Keratinocyte (primary cell): ENCODE measurements around the gene TUSC1. TPM values are rescaled to one million over a fixed set of nuclear protein-coding genes. Genes with fewer than 3 reads are reported as not detected.

Source experiments
- DNase-seq: peaks from one replicate; pipeline ENCODE4 v3.0.0-alpha.2; 2011; ENCODE audit warnings: low read depth, missing footprints, low spot score
- FAIRE-seq: peaks from 2 replicates; lab custom pipeline; 2011; peaks lifted over from hg19 to GRCh38; lab: Jason Lieb, UNC
- H2AFZ ChIP-seq: 2 replicates; pipeline ENCODE4 v1.6.0; 2012; ENCODE audit warnings: low read length, control low read depth, inconsistent platforms; ENCODE audit not compliant: control insufficient read depth
- H3K27ac ChIP-seq: 2 replicates; pipeline ENCODE4 v1.5.1; 2011; ENCODE audit warnings: low read length; ENCODE audit not compliant: control insufficient read depth, insufficient read depth
- H3K27me3 ChIP-seq: 3 replicates; pipeline ENCODE4 v1.6.0; 2011; ENCODE audit warnings: low read length; ENCODE audit not compliant: control insufficient read depth, insufficient read depth; ENCODE audit errors: extremely low read depth
- H3K36me3 ChIP-seq, 2 experiments: 2 replicates in 1 of 2; 3 replicates in 1 of 2; pipeline ENCODE4 v1.5.1; 2011; ENCODE audit warnings: low read length in 2 of 2, mild to moderate bottlenecking in 1 of 2; ENCODE audit not compliant: control insufficient read depth in 2 of 2, insufficient read depth in 2 of 2; ENCODE audit errors: extremely low read depth in 1 of 2
- H3K4me1 ChIP-seq: 3 replicates; pipeline ENCODE4 v1.5.1; 2011; ENCODE audit warnings: low read length; ENCODE audit not compliant: control insufficient read depth, insufficient read depth; ENCODE audit errors: extremely low read depth
- H3K4me2 ChIP-seq: 3 replicates; pipeline ENCODE4 v1.6.0; 2011; ENCODE audit warnings: low read depth, low read length; ENCODE audit not compliant: control insufficient read depth, insufficient read depth; ENCODE audit errors: extremely low read depth
- H3K4me3 ChIP-seq, 3 experiments: fragments of 200-600 bp in 1 of 3; sonication (generic) in 1 of 3; 2 replicates in 2 of 3; 3 replicates in 1 of 3; pipeline ENCODE4 v1.5.1; 2011 to 2016; ENCODE audit warnings: low read length in 3 of 3, mild to moderate bottlenecking in 3 of 3, control low read depth in 2 of 3, inconsistent platforms in 1 of 3, low read depth in 1 of 3, mixed read lengths in 1 of 3, mixed run types in 1 of 3, moderate library complexity in 1 of 3; ENCODE audit not compliant: control insufficient read depth in 2 of 3, insufficient read depth in 2 of 3; ENCODE audit errors: extremely low read depth in 1 of 3
- H3K79me2 ChIP-seq: 2 replicates; pipeline ENCODE4 v1.6.0; 2012; ENCODE audit warnings: low read length; ENCODE audit not compliant: control insufficient read depth, insufficient read depth
- H3K9ac ChIP-seq: 3 replicates; pipeline ENCODE4 v1.6.0; 2011; ENCODE audit warnings: low read length; ENCODE audit not compliant: control insufficient read depth, insufficient read depth; ENCODE audit errors: extremely low read depth
- H3K9me1 ChIP-seq: 3 replicates; pipeline ENCODE4 v1.6.0; 2011; ENCODE audit warnings: low read length; ENCODE audit not compliant: control insufficient read depth, insufficient read depth; ENCODE audit errors: extremely low read depth
- H3K9me3 ChIP-seq: 2 replicates; pipeline ENCODE4 v1.5.1; 2012; ENCODE audit warnings: low read depth, low read length; ENCODE audit not compliant: control insufficient read depth
- H4K20me1 ChIP-seq: 3 replicates; pipeline ENCODE4 v1.6.0; 2011; ENCODE audit warnings: low read length; ENCODE audit not compliant: control insufficient read depth, insufficient read depth; ENCODE audit errors: extremely low read depth
- EZH2 ChIP-seq: IDR thresholded peaks from one replicate; pipeline ENCODE4 v1.6.1; 2012; ENCODE audit warnings: inconsistent platforms, mild to moderate bottlenecking, low read length, moderate library complexity
- dilution Hi-C: fragments of 300-500 bp; cut with MboI; formaldehyde crosslinking; loops from one replicate; pipeline ENCODE4 v1.7.0; 2020; ENCODE audit warnings: low sequenced_read_pairs; ENCODE audit not compliant: extremely low pct_ligation_motif_present
- polyA plus RNA-seq, 5 experiments: library from polyadenylated mRNA; depleted of rRNA in 3 of 5; stranded (reverse) in 3 of 5; stranded (forward) in 1 of 5; unstranded in 1 of 5; fragments of >200 nt; gene quantifications; 1 replicate in 1 of 5; 2 replicates in 3 of 5; 3 replicates in 1 of 5; pipeline versions ENCODE4 v1.2.1 to v1.2.3, GENCODE V29; 2011 to 2012; ENCODE audit warnings: missing spikeins in 2 of 5, low read depth in 1 of 5, low replicate concordance in 1 of 5
- TF ChIP-seq, protein P1 (sequence below), 3 experiments: IDR thresholded peaks in 1 of 3; conservative IDR thresholded peaks in 1 of 3; optimal IDR thresholded peaks in 1 of 3; 2 replicates in 2 of 3; 3 replicates in 1 of 3; pipeline versions ENCODE3 to v1.5.1; 2011; ENCODE audit warnings: low read length in 3 of 3, mild to moderate bottlenecking in 3 of 3, moderate library complexity in 2 of 3, control low read depth in 1 of 3, inconsistent platforms in 1 of 3; ENCODE audit not compliant: insufficient read depth in 2 of 3; ENCODE audit errors: extremely low read depth in 1 of 3

TUSC1 gene
- polyA plus RNA-seq, 1 donor (not counting 4 experiments of a cell fraction or from before 2014, with no cell fraction given), result 6.6 TPM

DNA sequence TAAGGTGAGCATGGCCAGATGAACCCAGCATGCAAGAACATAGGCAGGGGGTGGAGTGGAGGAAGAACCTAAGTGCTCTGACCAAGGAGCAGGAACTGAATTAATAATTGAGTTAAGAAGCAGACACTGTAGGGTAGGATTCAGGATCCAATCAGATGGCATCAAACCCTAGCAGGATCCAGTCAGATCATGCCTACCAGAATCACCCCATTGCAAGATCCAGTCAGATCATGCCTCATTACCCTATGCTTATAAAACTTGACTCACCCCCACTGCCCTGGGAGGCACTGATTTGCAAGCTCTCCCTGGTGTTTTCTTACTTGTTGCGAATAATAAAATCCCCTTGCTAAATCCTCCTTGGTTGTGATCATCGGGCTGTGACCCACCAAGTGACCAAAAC, 19.7 kb downstream of the TUSC1 start:
- Histone ChIP-seq H3K4me1 (no peaks in the 10 kb centered on the region), H3K79me2 (no peaks in the 10 kb centered on the region), H3K9ac (no peak overlapping the region), H3K4me2 (no peak overlapping the region), H3K9me3 (no peaks in the 10 kb centered on the region), H3K36me3 (no peaks in the 10 kb centered on the region), H2AFZ (no peak overlapping the region), H3K4me3 (no peak overlapping the region), H3K27ac (no peak overlapping the region), H3K9me1 (no peaks in the 10 kb centered on the region), H3K27me3 (no peaks in the 10 kb centered on the region), H4K20me1 (no peaks in the 10 kb centered on the region)
- dilution Hi-C loops, result no loop called here
- no peak for DNase-seq
- no peak for TF ChIP-seq EZH2
- TF ChIP-seq, protein P1, sequence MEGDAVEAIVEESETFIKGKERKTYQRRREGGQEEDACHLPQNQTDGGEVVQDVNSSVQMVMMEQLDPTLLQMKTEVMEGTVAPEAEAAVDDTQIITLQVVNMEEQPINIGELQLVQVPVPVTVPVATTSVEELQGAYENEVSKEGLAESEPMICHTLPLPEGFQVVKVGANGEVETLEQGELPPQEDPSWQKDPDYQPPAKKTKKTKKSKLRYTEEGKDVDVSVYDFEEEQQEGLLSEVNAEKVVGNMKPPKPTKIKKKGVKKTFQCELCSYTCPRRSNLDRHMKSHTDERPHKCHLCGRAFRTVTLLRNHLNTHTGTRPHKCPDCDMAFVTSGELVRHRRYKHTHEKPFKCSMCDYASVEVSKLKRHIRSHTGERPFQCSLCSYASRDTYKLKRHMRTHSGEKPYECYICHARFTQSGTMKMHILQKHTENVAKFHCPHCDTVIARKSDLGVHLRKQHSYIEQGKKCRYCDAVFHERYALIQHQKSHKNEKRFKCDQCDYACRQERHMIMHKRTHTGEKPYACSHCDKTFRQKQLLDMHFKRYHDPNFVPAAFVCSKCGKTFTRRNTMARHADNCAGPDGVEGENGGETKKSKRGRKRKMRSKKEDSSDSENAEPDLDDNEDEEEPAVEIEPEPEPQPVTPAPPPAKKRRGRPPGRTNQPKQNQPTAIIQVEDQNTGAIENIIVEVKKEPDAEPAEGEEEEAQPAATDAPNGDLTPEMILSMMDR (optimal IDR thresholded peaks at IDR 0.05 in 1 of 3, IDR thresholded peaks at IDR 0.05 in 1 of 3, conservative IDR thresholded peaks at IDR 0.05 in 1 of 3; ENCODE audit: extremely low read depth in 1 of 3, insufficient read depth in 2 of 3, low read length in 3 of 3), result no peak
- FAIRE-seq, result no peak

DNA sequence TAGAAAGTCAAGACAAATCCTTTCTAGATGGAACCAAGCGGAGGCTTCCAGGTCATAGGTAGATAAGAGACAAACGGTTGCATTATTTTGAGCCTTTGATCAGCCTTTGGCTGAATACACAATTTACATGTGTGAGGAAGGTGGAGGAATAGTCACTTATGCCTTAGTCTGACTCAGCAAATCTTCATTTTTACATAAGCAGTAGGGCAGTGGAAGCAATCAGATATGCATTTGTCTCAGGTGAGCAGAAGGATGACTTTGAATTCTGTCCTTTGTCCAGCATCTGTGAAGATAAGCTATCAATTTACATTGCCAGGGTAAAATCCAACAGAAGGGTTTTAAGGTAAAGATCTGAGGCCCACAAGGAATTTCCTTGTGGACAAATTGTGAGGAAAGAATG, 23.8 kb downstream of the TUSC1 start:
- H3K9ac ChIP-seq, result no peak overlapping the region
- dilution Hi-C loops, result no loop called here
- no peaks in the 10 kb centered on the region for H3K9me3 ChIP-seq
- FAIRE-seq (no peak), DNase-seq (no peak)
- H3K36me3 ChIP-seq, result no peaks in the 10 kb centered on the region
- no peak overlapping the region for H3K4me3 ChIP-seq
- no peak overlapping the region for H3K4me2 ChIP-seq
- no peak overlapping the region for H3K27ac ChIP-seq
- no peaks in the 10 kb centered on the region for H3K79me2 ChIP-seq
- no peaks in the 10 kb centered on the region for H3K9me1 ChIP-seq
- no peaks in the 10 kb centered on the region for H3K4me1 ChIP-seq
- H3K27me3 ChIP-seq, result no peaks in the 10 kb centered on the region
- H2AFZ ChIP-seq, result no peak overlapping the region
- TF ChIP-seq EZH2, result no peak
- TF ChIP-seq, protein P1 (optimal IDR thresholded peaks at IDR 0.05 in 1 of 3, IDR thresholded peaks at IDR 0.05 in 1 of 3, conservative IDR thresholded peaks at IDR 0.05 in 1 of 3; ENCODE audit: extremely low read depth in 1 of 3, insufficient read depth in 2 of 3, low read length in 3 of 3), result no peak
- no peaks in the 10 kb centered on the region for H4K20me1 ChIP-seq
